ENCODE data around the gene ILDR2.
A peak's percentile ranks its signal among the peaks of the same experiment; 100 is the strongest.

Gene ILDR2, protein sequence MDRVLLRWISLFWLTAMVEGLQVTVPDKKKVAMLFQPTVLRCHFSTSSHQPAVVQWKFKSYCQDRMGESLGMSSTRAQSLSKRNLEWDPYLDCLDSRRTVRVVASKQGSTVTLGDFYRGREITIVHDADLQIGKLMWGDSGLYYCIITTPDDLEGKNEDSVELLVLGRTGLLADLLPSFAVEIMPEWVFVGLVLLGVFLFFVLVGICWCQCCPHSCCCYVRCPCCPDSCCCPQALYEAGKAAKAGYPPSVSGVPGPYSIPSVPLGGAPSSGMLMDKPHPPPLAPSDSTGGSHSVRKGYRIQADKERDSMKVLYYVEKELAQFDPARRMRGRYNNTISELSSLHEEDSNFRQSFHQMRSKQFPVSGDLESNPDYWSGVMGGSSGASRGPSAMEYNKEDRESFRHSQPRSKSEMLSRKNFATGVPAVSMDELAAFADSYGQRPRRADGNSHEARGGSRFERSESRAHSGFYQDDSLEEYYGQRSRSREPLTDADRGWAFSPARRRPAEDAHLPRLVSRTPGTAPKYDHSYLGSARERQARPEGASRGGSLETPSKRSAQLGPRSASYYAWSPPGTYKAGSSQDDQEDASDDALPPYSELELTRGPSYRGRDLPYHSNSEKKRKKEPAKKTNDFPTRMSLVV

DNA sequence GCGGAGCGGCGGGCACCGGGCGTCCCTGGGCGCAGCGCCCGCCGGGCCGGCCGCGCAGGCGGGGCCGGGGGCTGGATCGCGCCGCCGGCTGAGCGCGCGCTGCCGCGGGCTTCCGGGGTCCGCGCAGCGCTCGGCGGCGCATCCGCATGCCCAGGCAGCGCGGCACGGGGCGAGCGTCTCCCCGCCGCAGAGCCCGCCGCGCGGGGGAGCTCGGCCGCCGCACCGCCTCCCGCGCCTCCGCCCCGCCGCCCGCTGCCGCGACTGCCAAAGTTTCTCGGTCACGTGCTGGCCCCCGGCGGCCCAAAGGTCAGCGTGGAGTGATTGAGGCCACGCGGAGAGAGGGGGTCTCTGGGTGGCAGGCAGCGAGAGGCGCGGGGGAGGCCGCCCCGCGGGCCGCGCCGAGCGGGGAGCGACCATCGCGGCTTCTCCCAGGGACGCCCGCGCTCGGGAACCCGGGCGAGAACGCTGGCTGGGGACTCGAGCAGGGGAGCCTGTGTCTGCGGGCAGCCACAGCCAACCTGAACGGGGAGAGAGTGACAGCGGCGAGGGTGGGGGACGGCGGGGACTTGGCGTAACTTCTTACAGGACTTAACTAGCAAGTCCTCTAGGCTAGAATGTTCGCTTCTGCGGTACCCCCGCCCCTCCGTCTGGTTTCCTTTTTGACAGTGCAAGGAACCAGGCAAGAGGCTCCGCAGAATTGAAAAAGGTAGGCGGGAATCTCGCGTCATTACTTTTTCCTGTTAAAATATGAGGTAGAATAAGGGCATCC is at the start of gene ILDR2:
Gene ILDR2 (minus strand): TSS at position 180 of the 769 bp plus-strand sequence. CDS start 272 bp downstream, outside the sequence.
- no peaks in the 10 kb centered on the region for H3K9me3 ChIP-seq (ENCODE audit: control insufficient read depth in 2 of 2, low read length in 2 of 2)
- peaks cover 10 to 22% of the 10 kb centered on the region in 2 donors for H3K27me3 ChIP-seq (ENCODE audit: control insufficient read depth in 2 of 2, insufficient read depth in 2 of 2, low read length in 2 of 2)
- H3K36me3 ChIP-seq (ENCODE audit: control insufficient read depth in 2 of 2, insufficient read depth in 2 of 2, low read length in 2 of 2): no peaks in the 10 kb centered on the region
- H3K9ac ChIP-seq (ENCODE audit: low read depth in 1 of 2, low read length in 2 of 2): peak within 1 kb of the TSS; percentile 28 to 61
- peaks cover 7 to 11% of the 10 kb centered on the region in 2 donors for H3K4me1 ChIP-seq (ENCODE audit: control insufficient read depth in 2 of 2, insufficient read depth in 2 of 2, low read length in 2 of 2)
- H3K4me3 ChIP-seq (ENCODE audit: low read length in 2 of 2): peak within 1 kb of the TSS; percentile 64 to 71
- H3K27ac ChIP-seq (ENCODE audit: low read depth in 2 of 2, low read length in 2 of 2): no peak within 1 kb of the TSS

DNA sequence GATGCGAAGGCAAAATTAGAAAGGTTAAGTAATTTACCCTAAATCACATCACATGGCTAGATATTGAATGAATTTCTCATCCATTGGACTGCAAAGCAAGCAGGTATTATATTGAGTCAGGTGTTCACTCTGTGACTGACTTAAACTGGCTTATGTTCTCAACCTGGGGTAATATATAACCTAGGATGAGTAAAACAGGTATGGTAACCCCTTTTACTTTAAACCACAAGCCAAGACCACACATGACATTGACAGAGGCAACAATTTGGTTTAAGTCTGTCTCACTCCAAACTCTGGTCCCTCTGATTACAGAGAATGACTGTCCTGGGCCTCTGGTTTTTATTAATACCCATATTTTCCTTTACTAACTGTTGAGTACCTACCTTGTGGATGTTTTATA is 47.0 kb upstream of the ILDR2 start:
- Histone ChIP-seq H3K27ac (ENCODE audit: low read depth in 2 of 2, low read length in 2 of 2) (no peak overlapping the region), H3K36me3 (ENCODE audit: control insufficient read depth in 2 of 2, insufficient read depth in 2 of 2, low read length in 2 of 2) (no peaks in the 10 kb centered on the region), H3K4me1 (ENCODE audit: control insufficient read depth in 2 of 2, insufficient read depth in 2 of 2, low read length in 2 of 2) (no peaks in the 10 kb centered on the region), H3K27me3 (ENCODE audit: control insufficient read depth in 2 of 2, insufficient read depth in 2 of 2, low read length in 2 of 2) (no peaks in the 10 kb centered on the region), H3K9me3 (ENCODE audit: control insufficient read depth in 2 of 2, low read length in 2 of 2) (no peaks in the 10 kb centered on the region), H3K9ac (ENCODE audit: low read depth in 1 of 2, low read length in 2 of 2) (no peak overlapping the region), H3K4me3 (ENCODE audit: low read length in 2 of 2) (no peak overlapping the region)

DNA sequence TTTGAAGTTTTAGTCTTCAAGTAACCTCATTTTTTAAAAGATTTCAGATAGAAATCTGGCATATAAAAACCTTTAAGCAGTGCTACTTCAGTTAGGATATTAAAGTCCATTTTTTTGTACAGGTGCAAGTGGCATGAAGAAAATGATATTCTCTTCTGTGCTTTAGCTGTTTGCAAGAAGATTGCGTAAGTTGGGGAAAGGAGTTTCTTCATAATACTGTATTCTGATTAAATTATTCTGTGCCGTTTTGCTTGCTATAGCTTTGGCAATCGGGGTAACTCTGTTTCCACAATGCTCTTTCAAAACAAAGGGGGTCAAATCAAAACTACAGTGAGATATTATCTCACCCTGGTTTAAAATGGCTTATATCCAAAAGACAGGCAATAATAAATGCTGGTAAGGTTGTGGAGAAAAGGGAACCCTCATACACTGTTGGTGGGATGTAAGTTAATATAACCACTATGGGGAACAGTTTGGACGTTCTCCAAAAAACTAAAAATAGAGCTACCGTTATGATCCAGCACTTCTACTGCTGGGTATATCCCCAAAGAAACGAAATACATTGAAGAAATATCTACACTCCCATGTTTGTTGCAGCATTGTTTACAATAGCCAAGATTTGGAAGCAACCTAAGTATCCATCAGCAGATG is 40.9 kb upstream of the ILDR2 start:
- no peak overlapping the region for H3K4me3 ChIP-seq (ENCODE audit: low read length in 2 of 2)
- no peak overlapping the region for H3K9ac ChIP-seq (ENCODE audit: low read depth in 1 of 2, low read length in 2 of 2)
- H3K36me3 ChIP-seq (ENCODE audit: control insufficient read depth in 2 of 2, insufficient read depth in 2 of 2, low read length in 2 of 2): no peaks in the 10 kb centered on the region
- no peaks in the 10 kb centered on the region for H3K9me3 ChIP-seq (ENCODE audit: control insufficient read depth in 2 of 2, low read length in 2 of 2)
- peaks cover 0 to 2% of the 10 kb centered on the region in 2 donors for H3K27me3 ChIP-seq (ENCODE audit: control insufficient read depth in 2 of 2, insufficient read depth in 2 of 2, low read length in 2 of 2)
- no peak overlapping the region for H3K27ac ChIP-seq (ENCODE audit: low read depth in 2 of 2, low read length in 2 of 2)
- no peaks in the 10 kb centered on the region for H3K4me1 ChIP-seq (ENCODE audit: control insufficient read depth in 2 of 2, insufficient read depth in 2 of 2, low read length in 2 of 2)

DNA sequence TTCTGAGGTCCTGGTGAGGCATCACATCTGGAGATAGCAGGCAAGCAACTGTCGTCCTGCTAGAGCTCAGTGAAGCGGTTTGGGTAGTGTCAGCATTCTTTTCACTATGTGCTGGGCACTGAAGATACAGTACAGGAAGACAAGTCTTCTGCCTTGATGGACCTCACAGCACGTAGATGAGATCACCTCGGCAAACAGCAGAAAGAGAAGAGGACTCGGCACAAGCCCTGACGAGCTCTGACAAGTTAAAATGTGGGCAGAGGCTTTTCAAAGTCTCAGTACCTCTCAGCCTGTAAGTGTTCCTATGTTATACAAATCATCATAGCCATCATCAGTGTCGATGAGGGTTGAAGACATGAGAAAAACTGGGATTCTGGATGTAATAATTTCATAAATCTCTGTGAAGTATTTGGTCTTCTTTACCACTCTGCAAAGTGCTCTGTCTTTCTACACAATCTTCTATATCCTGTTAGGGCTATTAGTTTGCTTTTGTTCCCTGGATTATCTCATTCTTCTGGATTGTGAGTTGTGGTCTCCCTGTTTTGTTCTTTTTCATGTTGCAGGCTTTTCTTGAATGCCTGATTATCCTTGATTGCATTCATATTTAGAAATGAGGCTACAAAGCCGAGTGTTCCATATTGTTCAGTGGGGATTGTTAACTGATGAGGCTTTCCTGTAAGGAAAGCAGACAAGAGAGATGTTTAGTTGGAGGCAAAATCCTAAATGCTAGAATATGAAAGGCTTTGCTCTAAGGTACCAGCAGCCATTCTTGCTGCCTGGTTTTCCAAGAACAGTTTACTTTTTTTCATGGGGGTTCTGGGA is 38.0 kb upstream of the ILDR2 start:
- Histone ChIP-seq H3K27ac (ENCODE audit: low read depth in 2 of 2, low read length in 2 of 2) (no peak overlapping the region), H3K4me3 (ENCODE audit: low read length in 2 of 2) (no peak overlapping the region), H3K27me3 (ENCODE audit: control insufficient read depth in 2 of 2, insufficient read depth in 2 of 2, low read length in 2 of 2) (peaks cover 0 to 2% of the 10 kb centered on the region in 2 donors), H3K9ac (ENCODE audit: low read depth in 1 of 2, low read length in 2 of 2) (no peak overlapping the region), H3K9me3 (ENCODE audit: control insufficient read depth in 2 of 2, low read length in 2 of 2) (no peaks in the 10 kb centered on the region), H3K36me3 (ENCODE audit: control insufficient read depth in 2 of 2, insufficient read depth in 2 of 2, low read length in 2 of 2) (no peaks in the 10 kb centered on the region), H3K4me1 (ENCODE audit: control insufficient read depth in 2 of 2, insufficient read depth in 2 of 2, low read length in 2 of 2) (no peaks in the 10 kb centered on the region)

DNA sequence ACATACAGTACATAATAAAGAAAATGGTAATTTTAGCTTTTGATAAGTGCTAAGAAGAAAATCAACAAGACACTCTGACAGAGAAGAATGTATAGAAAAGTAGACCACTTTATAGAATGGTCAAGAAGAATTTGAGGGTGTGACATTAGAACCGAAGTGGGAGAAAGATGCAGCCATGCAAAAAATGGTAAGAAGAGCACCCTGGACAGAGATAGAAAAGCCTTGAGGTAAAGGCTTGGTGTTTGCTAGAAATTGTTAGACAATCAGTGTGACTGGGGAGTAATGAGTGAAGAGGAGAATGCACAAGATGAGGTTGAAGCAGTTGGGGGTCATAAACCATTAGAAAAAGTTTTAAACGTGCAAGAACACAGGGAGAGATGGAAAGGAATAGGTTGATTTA is 37.2 kb upstream of the ILDR2 start:
- Histone ChIP-seq H3K27ac (ENCODE audit: low read depth in 2 of 2, low read length in 2 of 2) (no peak overlapping the region), H3K9me3 (ENCODE audit: control insufficient read depth in 2 of 2, low read length in 2 of 2) (no peaks in the 10 kb centered on the region), H3K4me3 (ENCODE audit: low read length in 2 of 2) (no peak overlapping the region), H3K27me3 (ENCODE audit: control insufficient read depth in 2 of 2, insufficient read depth in 2 of 2, low read length in 2 of 2) (peaks cover 0 to 2% of the 10 kb centered on the region in 2 donors), H3K9ac (ENCODE audit: low read depth in 1 of 2, low read length in 2 of 2) (no peak overlapping the region), H3K36me3 (ENCODE audit: control insufficient read depth in 2 of 2, insufficient read depth in 2 of 2, low read length in 2 of 2) (no peaks in the 10 kb centered on the region), H3K4me1 (ENCODE audit: control insufficient read depth in 2 of 2, insufficient read depth in 2 of 2, low read length in 2 of 2) (no peaks in the 10 kb centered on the region)

DNA sequence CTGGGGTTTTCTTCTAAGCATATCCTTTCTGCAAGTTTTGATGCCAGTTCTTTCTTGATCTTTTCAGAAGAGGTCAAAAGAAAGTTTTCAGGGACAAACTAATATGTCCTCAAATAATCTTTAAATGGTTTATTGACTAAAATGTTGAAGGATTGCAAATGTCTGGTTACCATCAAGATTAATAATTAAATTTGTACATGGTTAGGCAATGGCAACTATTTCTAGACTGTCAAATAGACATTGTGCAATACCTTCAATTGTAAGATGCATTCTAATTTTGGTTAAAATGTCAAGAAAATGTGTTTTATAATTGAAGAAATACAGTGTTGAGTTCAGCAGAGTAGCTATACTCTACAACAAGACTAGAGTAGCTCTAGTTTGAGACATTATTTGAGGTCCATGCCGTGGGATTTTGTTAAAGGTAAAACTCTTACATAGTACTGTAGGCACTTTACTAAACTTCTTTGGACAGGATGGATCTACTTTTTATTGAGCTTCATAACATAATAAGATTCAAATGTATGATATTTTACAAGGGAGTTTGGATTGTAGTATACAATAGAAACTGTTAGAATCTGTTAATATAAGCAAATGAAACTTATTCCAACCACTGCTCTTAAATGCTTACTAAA is 36.3 kb upstream of the ILDR2 start:
- H3K9me3 ChIP-seq (ENCODE audit: control insufficient read depth in 2 of 2, low read length in 2 of 2): no peaks in the 10 kb centered on the region
- peaks cover 0 to 2% of the 10 kb centered on the region in 2 donors for H3K27me3 ChIP-seq (ENCODE audit: control insufficient read depth in 2 of 2, insufficient read depth in 2 of 2, low read length in 2 of 2)
- no peak overlapping the region for H3K9ac ChIP-seq (ENCODE audit: low read depth in 1 of 2, low read length in 2 of 2)
- H3K36me3 ChIP-seq (ENCODE audit: control insufficient read depth in 2 of 2, insufficient read depth in 2 of 2, low read length in 2 of 2): no peaks in the 10 kb centered on the region
- H3K27ac ChIP-seq (ENCODE audit: low read depth in 2 of 2, low read length in 2 of 2): no peak overlapping the region
- no peak overlapping the region for H3K4me3 ChIP-seq (ENCODE audit: low read length in 2 of 2)
- no peaks in the 10 kb centered on the region for H3K4me1 ChIP-seq (ENCODE audit: control insufficient read depth in 2 of 2, insufficient read depth in 2 of 2, low read length in 2 of 2)

DNA sequence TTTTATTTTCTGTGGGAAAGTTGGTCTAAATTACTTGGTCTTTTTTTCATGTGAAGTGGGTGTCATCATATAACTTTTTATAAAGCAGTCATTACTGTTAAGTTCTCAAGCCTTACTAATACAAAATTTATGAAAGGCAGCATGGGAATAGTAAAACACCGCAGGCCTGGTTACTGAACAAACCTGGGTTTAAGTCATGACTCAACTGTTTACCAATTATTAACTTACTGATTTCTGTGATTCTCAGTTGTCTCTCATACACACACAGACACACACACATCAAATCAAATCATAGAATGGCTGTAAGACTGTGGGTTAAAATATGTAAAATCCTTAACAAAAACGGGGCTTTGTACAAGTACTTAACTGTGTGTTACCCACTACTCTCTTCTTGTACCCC is 28.4 kb upstream of the ILDR2 start:
- Histone ChIP-seq H3K27ac (ENCODE audit: low read depth in 2 of 2, low read length in 2 of 2) (no peak overlapping the region), H3K4me3 (ENCODE audit: low read length in 2 of 2) (no peak overlapping the region), H3K4me1 (ENCODE audit: control insufficient read depth in 2 of 2, insufficient read depth in 2 of 2, low read length in 2 of 2) (no peaks in the 10 kb centered on the region)

DNA sequence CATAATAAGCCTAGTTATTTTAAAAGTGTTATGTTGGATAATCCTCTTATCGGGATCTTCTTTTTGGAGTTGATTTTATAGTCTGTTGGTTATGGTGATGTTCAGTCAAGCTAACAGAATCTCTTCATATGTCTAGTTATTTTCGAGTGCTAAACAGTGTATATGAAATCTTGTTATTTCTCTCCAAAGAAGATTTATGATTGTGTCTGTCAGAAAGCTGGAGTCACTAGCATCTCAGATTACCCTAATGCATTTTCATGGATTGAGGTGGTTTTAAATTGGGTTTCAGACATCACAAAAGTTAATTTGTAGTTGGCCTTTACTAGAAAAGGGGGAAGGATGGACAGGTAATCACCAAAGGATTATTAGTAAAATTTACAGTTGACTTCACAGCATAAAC is 27.0 kb upstream of the ILDR2 start:
- no peaks in the 10 kb centered on the region for H3K36me3 ChIP-seq (ENCODE audit: control insufficient read depth in 2 of 2, insufficient read depth in 2 of 2, low read length in 2 of 2)
- H3K9me3 ChIP-seq (ENCODE audit: control insufficient read depth in 2 of 2, low read length in 2 of 2): no peaks in the 10 kb centered on the region
- no peaks in the 10 kb centered on the region for H3K4me1 ChIP-seq (ENCODE audit: control insufficient read depth in 2 of 2, insufficient read depth in 2 of 2, low read length in 2 of 2)
- no peak overlapping the region for H3K9ac ChIP-seq (ENCODE audit: low read depth in 1 of 2, low read length in 2 of 2)
- no peak overlapping the region for H3K27ac ChIP-seq (ENCODE audit: low read depth in 2 of 2, low read length in 2 of 2)
- H3K4me3 ChIP-seq (ENCODE audit: low read length in 2 of 2): no peak overlapping the region
- H3K27me3 ChIP-seq (ENCODE audit: control insufficient read depth in 2 of 2, insufficient read depth in 2 of 2, low read length in 2 of 2): no peaks in the 10 kb centered on the region

More for the DNA sequence above, 28.4 kb upstream of the ILDR2 start:
- H3K27me3 ChIP-seq (ENCODE audit: control insufficient read depth in 2 of 2, insufficient read depth in 2 of 2, low read length in 2 of 2): no peaks in the 10 kb centered on the region
- H3K9me3 ChIP-seq (ENCODE audit: control insufficient read depth in 2 of 2, low read length in 2 of 2): no peaks in the 10 kb centered on the region
- no peaks in the 10 kb centered on the region for H3K36me3 ChIP-seq (ENCODE audit: control insufficient read depth in 2 of 2, insufficient read depth in 2 of 2, low read length in 2 of 2)
- H3K9ac ChIP-seq (ENCODE audit: low read depth in 1 of 2, low read length in 2 of 2): no peak overlapping the region

DNA sequence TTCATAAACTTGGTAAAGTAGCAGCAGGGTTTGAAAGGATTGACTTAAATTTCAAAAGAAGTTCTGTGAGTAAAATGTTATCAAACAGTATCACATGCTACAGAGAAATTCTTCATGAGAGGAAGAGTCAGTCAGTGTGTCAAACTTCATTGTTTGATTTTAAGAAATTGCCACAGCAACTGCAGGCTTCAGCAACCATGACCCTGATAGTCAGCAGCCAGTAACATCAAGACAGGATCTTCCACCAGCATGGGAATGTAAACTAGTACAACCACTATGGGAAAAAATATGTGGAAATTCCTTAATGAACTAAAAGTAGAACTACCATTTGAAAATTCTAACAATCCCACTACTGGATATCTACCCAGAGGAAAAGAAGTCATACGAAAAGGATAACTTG is 25.2 kb upstream of the ILDR2 start:
- Histone ChIP-seq H3K27me3 (ENCODE audit: control insufficient read depth in 2 of 2, insufficient read depth in 2 of 2, low read length in 2 of 2) (no peaks in the 10 kb centered on the region), H3K36me3 (ENCODE audit: control insufficient read depth in 2 of 2, insufficient read depth in 2 of 2, low read length in 2 of 2) (no peaks in the 10 kb centered on the region), H3K4me1 (ENCODE audit: control insufficient read depth in 2 of 2, insufficient read depth in 2 of 2, low read length in 2 of 2) (no peaks in the 10 kb centered on the region), H3K9me3 (ENCODE audit: control insufficient read depth in 2 of 2, low read length in 2 of 2) (no peaks in the 10 kb centered on the region), H3K9ac (ENCODE audit: low read depth in 1 of 2, low read length in 2 of 2) (no peak overlapping the region), H3K4me3 (ENCODE audit: low read length in 2 of 2) (no peak overlapping the region), H3K27ac (ENCODE audit: low read depth in 2 of 2, low read length in 2 of 2) (no peak overlapping the region)
